GM21723 (cell line): ENCODE data around the gene FAM229B.
A peak's percentile ranks its signal among the peaks of the same experiment; 100 is the strongest.
"Not testable (repeated sequence)": the region's sequence is repeated elsewhere in the genome, so short reads cannot be mapped to it uniquely, and the experiment has no call there.

ENCODE experiments used
- ATAC-seq: cut with Tn5 transposase; IDR thresholded peaks from one replicate; pipeline ENCODE4 v1.9.1; 2021; ENCODE audit warnings: mild to moderate bottlenecking, moderate library complexity; ENCODE audit not compliant: unreplicated experiment

Gene FAM229B

DNA sequence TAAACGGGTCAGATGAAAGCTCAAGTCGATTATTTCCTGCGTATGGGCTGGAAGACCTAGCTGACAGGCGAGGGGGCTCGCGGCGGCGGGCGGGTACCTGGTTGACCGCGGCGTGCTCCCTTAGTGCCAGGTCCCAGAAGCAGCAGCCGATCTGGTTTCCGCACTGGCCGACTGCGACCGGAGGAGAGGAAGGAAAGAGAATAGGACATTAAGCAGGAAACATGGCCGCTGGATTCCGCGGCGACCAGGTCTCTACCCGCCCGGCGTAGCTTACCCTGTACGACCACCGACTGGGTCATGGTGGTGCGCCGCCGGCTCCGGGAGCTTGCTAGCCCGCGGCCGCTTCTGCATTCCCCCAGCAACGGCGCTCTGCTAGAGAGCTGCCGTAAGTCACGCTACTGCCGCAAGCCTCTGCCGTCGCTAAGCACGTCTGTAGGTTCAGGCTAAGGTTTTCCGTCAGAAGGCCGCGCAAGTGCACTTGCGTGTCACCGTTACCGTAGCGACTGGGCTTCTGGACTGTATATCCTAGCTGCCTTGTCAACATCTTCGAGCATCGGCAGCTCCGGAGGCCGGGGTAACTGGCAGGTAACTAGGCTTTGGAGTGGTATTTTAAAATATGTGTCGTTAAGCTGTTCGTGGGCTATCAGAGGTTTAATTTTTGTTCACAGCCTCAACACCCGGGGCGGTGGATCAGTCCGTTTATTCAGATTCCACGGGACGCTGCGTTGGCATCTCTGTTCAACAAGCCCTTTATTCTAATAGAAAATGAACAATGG is at the start of gene FAM229B, which contains the start of gene TUBE1:
Gene FAM229B, plus strand, starts transcription at position 456 of the 776 bp plus-strand sequence. CDS start 11,693 bp downstream, outside the sequence.
Gene TUBE1, minus strand, starts transcription at position 347 of the 776 bp plus-strand sequence. Its CDS starts 48 bp downstream, at position 299.
- ATAC-seq = peak; percentile 97

- ATAC-seq = no peak
These were observed 49.6 kb upstream of the FAM229B start for GRCh38 chr6:112037783-112038216.

GRCh38 chr6:112038268-112038667 is 49.1 kb upstream of the FAM229B start:
- no peak for ATAC-seq

DNA sequence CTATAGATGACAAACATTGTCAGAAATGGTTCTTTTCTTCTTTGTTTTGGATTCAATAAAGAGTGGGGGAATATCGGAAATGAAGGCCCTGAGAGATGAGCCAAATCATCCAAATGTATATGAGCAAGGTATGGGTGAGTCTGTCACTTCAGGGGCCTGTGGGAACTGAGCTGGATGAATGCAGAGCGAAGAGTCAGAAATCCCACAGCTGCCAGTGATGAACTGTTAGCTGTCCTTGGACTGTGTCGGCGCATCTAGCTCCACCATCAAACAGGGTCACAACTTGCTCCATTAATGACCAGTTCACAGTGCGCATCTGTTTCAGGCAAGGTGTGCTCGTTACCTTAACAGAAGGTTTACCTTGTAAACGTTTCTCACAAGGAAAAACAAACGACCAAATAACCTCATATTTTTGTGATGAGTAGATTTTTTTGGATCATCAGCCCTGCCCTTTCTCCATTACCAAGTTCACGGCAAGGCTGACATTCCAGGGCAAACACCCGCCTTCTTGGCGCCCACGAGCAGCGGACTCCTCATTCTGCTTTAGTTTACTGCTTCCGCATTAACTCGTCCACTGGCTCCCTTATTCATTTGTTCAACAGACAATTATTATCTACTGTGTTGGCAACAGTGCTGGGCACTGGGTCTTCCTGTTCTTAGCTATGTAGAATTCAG is 48.5 kb upstream of the FAM229B start:
- ATAC-seq = no peak

DNA sequence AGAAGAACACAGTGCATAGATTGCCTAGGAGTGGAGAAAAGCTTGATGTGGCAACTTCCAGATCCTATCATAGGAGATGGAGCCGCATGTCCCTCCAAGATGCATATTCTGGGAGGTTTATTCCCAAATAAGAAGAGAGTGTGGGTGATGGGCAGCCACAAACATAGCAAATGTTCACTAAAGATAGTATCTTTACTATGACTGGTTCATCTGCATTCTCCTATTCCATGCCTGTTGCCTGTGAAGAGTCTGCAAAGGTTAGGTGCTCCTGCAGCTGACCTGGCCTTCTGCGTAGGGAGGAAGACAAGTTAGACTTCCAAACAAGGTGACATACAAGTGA is 48.0 kb upstream of the FAM229B start:
- no peak for ATAC-seq

- ATAC-seq = no peak
These were observed 46.4 kb upstream of the FAM229B start for GRCh38 chr6:112040956-112041355.

DNA sequence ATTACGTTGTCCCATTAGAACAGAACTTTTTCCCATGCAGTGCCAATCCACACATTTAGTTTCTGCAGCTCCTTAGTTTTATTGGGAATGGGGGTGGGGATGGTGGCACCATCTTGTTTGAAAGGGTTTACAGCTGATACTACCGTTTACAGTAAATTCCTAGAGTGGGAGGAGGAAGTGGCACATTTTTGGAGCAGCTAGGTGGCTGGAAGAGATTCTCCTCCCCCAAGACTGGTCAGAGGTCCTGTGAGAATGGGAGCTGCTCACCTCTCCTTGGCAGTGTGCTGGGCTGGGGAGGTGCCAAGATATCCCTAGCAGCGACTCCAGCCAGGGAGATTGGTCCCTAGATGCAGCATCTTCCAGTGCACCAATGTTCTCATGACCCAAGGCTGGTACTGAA is 45.9 kb upstream of the FAM229B start:
- no peak for ATAC-seq

DNA sequence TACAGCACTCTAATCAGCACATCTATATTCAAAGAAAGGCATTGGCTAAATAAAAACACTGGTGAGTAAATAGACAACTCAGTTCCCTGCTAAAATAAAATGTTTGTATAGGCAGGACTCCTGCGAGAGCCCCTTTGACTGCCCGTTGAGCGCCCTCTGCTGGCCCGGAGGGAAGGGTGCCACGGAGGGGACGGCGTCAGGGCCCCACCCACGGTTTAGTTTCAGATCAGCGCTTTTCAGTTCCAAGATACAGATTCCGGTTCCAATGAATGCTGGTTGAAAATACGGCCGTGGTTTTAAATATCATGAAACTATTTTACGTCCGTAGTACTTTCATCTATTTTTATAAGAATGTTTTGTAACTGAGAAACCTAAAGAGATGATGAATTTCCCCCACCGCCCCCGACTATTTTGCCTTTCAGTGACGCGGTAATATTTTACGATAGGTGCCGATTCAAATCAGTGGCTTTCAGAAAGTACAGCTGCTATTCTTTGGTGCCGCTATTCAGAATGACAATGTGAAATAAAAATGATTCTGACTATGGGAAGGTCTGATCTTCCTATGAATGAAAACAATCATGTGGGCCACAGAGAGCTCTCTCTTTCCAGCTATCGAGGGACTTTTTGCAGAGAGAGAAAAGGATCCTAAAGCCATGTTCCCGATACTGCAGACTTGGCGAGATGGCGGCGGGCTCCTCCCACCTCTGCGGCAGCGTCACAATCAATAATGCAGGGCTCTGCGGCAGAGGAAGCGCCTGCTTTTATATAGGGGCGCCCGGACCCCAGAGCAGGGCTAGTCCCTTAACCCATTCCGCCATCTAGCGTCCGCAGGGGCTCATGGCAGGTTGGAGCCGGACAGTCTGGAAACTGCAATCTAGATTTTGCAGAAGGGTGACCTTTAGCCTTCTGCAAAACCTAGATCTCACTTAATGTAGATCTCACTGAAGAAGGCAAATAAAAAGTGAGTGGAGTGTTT is 44.1 kb upstream of the FAM229B start:
- peak; percentile 91 for ATAC-seq

- no peak for ATAC-seq
These were observed 43.2 kb upstream of the FAM229B start for GRCh38 chr6:112044196-112044595.

DNA sequence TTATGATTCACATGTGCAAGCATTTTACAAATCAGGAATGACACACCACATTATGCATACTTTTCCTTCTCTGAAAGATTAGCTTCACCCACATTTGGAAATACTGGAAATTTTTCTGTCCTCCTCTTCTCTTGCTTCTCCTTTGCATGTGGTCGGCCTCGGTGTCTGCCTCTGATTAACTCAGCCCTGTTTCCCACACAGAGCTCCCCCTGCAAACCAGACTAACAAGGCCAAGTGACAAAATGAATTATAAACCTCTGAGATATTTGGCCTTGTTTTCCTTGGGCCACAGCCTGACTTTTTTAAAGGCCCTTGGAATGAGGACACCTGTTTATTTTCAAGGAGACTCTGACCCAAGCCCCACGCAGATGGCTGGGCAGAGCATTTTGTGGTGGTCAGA is 42.5 kb upstream of the FAM229B start:
- no peak for ATAC-seq

- not testable (repeated sequence) for ATAC-seq
These were observed 39.9 kb upstream of the FAM229B start for GRCh38 chr6:112047523-112047922.

- ATAC-seq = no peak
These were observed 38.2 kb upstream of the FAM229B start for GRCh38 chr6:112049026-112049799.

GRCh38 chr6:112049996-112050395 is 37.4 kb upstream of the FAM229B start:
- ATAC-seq = no peak

DNA sequence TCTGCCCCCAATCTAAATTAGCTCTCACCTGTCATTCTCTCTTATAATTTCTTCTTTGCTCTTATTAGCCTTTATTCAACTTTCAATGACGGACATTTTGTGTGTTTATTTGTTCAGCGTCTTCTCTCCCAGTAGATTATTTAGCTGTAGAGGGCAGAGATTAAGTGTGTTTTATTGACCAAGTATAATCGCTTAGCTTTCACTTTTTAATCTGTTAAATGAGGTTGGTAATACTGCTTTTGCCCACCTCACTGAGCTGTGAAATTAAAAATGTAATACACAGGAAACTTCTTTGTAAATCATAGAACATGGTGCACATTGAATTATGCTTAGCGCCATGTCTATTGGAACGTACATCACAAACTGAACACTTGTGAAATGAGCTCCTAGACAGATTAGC is 37.0 kb upstream of the FAM229B start:
- no peak for ATAC-seq

- not testable (repeated sequence) for ATAC-seq
These were observed 36.1 kb upstream of the FAM229B start for GRCh38 chr6:112051251-112051740.

DNA sequence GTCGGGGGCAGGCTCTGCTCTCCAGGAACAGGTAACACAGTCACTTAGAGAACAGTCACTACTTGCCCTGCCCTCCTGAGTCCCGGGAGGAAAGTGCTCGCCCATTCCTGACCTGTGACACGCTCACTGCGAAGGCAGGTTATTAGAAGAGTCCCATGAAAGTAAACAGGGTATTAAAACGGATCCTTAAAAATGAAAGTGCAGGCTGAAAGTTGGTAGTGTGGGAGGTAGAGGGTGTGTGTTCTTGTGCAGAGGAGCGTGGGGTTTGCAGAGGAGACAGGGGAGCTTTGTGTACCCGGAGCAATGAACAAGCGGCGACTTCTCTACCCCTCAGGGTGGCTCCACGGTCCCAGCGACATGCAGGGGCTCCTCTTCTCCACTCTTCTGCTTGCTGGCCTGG is 33.4 kb upstream of the FAM229B start, which contains the start of gene CCN6:
Gene CCN6, plus strand, starts transcription at position 104 of the 400 bp plus-strand sequence. Its CDS starts 254 bp downstream, at position 358.
- no peak for ATAC-seq

GRCh38 chr6:112054555-112055190 is 32.7 kb upstream of the FAM229B start:
- ATAC-seq = no peak

GRCh38 chr6:112058243-112059032 is 29.0 kb upstream of the FAM229B start:
- no peak for ATAC-seq

DNA sequence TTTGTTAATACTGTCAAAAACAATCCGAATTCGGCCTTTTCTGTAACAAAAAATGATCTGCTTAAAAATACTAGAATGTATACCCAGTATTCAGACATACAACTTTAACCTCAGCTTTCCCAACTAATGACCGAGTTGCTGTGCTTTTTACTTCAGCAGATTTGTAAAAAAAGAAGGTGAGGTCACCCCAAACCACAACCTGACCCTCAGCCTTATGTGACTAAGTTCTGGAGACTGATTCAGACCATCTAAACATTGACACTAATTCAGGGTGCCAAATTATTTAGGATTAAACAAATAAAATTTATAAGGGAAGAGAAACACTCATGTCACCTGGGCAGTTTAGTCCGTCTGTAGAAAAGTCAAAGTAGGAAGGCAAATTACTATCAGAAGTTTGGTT is 25.8 kb upstream of the FAM229B start:
- ATAC-seq = no peak
